GM12891 (cell line): ENCODE data around the gene NAALADL2.

Experiments
- PAX5 ChIP-seq: IDR thresholded peaks from 2 replicates; pipeline ENCODE4 v1.6.1; 2011; ENCODE audit warnings: low read length, moderate library complexity, mild to moderate bottlenecking; ENCODE audit not compliant: insufficient read depth, severe bottlenecking
- POLR2A ChIP-seq: IDR thresholded peaks from 2 replicates; pipeline ENCODE4 v1.6.1; 2011; ENCODE audit warnings: low read depth, low read length, control low read depth
- POLR2AphosphoS5 ChIP-seq: IDR thresholded peaks from 2 replicates; pipeline ENCODE4 v1.6.1; 2011; ENCODE audit warnings: low read depth, low read length, control low read depth
- POU2F2 ChIP-seq: IDR thresholded peaks from 2 replicates; pipeline ENCODE4 v1.6.1; 2011; ENCODE audit warnings: low read depth, mild to moderate bottlenecking, control low read depth, low read length, moderate library complexity
- TAF1 ChIP-seq: IDR thresholded peaks from 2 replicates; pipeline ENCODE4 v1.6.1; 2011; ENCODE audit warnings: low read depth, low read length, control low read depth

GRCh38 chr3:174846055-174846454, 13.1 kb upstream of the NAALADL2 start:
- TF ChIP-seq POLR2A (no peak), POLR2AphosphoS5 (no peak), TAF1 (no peak), PAX5 (no peak), POU2F2 (no peak)
